NCI-H748 (cell line): ENCODE measurements around the gene CRYBA1.
A peak's percentile ranks its signal among the peaks of the same experiment; 100 is the strongest.

Experiments used
- DNase-seq: peaks from one replicate; lab custom pipeline; 2025; ENCODE audit not compliant: unreplicated experiment; lab: John Stamatoyannopoulos, UW

The CRYBA1 gene

GRCh38 chr17:29278692-29279091 lies 32.0 kb downstream of the CRYBA1 start:
- no peak for DNase-seq

GRCh38 chr17:29279397-29280070 lies 32.9 kb downstream of the CRYBA1 start:
- DNase-seq: no peak

GRCh38 chr17:29283496-29283895 lies 36.8 kb downstream of the CRYBA1 start:
- DNase-seq: no peak

- no peak for DNase-seq
Measured at GRCh38 chr17:29283961-29284360, 37.3 kb downstream of the CRYBA1 start.

- no peak for DNase-seq
Measured at GRCh38 chr17:29289852-29290251, 43.2 kb downstream of the CRYBA1 start.

- peak; percentile 75 for DNase-seq
Measured at GRCh38 chr17:29291163-29291752, 44.6 kb downstream of the CRYBA1 start.

GRCh38 chr17:29292071-29292991 lies 45.7 kb downstream of the CRYBA1 start:
- DNase-seq: peak; percentile 72

GRCh38 chr17:29292992-29293889 lies 46.6 kb downstream of the CRYBA1 start:
- peak; percentile 85 for DNase-seq

GRCh38 chr17:29293890-29294579 lies 47.4 kb downstream of the CRYBA1 start, which contains the start of gene NUFIP2:
Gene NUFIP2, minus strand, starts transcription at chr17:29294148. Its CDS starts 89 bp downstream, at chr17:29294059.
- DNase-seq: peak; percentile 100

- peak; percentile 53 for DNase-seq
Measured at GRCh38 chr17:29294580-29294900, 47.9 kb downstream of the CRYBA1 start.

GRCh38 chr17:29295420-29295819 lies 48.8 kb downstream of the CRYBA1 start:
- no peak for DNase-seq

- DNase-seq: no peak
Measured at GRCh38 chr17:29299031-29299430, 52.4 kb downstream of the CRYBA1 start.

GRCh38 chr17:29303386-29303785 lies 56.7 kb downstream of the CRYBA1 start:
- no peak for DNase-seq
